H1 (cell line): ENCODE data around the gene MOK.
"Not testable (repeated sequence)": the region's sequence is repeated elsewhere in the genome, so short reads cannot be mapped to it uniquely, and the experiment has no call there.

ENCODE experiments used
- BRCA1 ChIP-seq: IDR thresholded peaks from 2 replicates; pipeline ENCODE4 v1.6.1; 2012; ENCODE audit warnings: low read depth, low read length, improper control_type of control experiment
- EZH2 ChIP-seq: fragments of 200-600 bp; sonication (generic); IDR thresholded peaks from 2 replicates; pipeline ENCODE4 v1.7.1; 2012; ENCODE audit warnings: low read depth, mild to moderate bottlenecking, moderate library complexity, low read length, inconsistent platforms; ENCODE audit not compliant: severe bottlenecking
- GTF2F1 ChIP-seq: IDR thresholded peaks from 2 replicates; pipeline ENCODE4 v1.6.1; 2012; ENCODE audit warnings: low read depth, low read length, improper control_type of control experiment, borderline replicate concordance
- POLR2AphosphoS5 ChIP-seq: IDR thresholded peaks from 2 replicates; pipeline ENCODE4 v1.6.1; 2011; ENCODE audit warnings: low read depth, low read length
- TF ChIP-seq, protein P1 (sequence below), 3 experiments: IDR thresholded peaks; 1 replicate in 2 of 3; 2 replicates in 1 of 3; pipeline versions ENCODE4 v1.5.1 to v1.6.1; 2011; ENCODE audit warnings: low read length in 3 of 3, mild to moderate bottlenecking in 3 of 3, inconsistent platforms in 2 of 3, low read depth in 1 of 3, moderate library complexity in 1 of 3; ENCODE audit not compliant: insufficient read depth in 1 of 3; ENCODE audit errors: control extremely low read depth in 1 of 3

DNA sequence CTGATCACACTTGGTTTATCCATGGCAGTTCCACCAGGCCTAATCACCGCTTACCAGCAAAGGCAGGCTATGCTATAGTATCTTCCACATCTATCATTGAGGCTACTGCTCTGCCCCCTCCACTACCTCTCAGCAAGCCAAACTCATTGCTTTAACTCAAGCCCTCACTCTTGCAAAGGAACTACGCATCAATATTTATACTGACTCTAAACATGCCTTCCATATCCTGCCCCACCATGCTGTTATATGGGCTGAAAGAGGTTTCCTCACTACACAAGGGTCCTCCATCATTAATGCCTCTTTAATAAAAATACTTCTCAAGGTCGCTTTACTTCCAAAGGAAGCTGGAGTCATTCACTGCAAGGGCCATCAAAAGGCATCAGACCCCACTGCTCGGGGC lies 61.2 kb downstream of the MOK start:
- not testable (repeated sequence) for TF ChIP-seq POLR2AphosphoS5, BRCA1, EZH2, GTF2F1
- TF ChIP-seq, protein P1, sequence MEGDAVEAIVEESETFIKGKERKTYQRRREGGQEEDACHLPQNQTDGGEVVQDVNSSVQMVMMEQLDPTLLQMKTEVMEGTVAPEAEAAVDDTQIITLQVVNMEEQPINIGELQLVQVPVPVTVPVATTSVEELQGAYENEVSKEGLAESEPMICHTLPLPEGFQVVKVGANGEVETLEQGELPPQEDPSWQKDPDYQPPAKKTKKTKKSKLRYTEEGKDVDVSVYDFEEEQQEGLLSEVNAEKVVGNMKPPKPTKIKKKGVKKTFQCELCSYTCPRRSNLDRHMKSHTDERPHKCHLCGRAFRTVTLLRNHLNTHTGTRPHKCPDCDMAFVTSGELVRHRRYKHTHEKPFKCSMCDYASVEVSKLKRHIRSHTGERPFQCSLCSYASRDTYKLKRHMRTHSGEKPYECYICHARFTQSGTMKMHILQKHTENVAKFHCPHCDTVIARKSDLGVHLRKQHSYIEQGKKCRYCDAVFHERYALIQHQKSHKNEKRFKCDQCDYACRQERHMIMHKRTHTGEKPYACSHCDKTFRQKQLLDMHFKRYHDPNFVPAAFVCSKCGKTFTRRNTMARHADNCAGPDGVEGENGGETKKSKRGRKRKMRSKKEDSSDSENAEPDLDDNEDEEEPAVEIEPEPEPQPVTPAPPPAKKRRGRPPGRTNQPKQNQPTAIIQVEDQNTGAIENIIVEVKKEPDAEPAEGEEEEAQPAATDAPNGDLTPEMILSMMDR (IDR thresholded peaks at IDR 0.05; ENCODE audit: control extremely low read depth in 1 of 3, insufficient read depth in 1 of 3, low read depth in 1 of 3, low read length in 3 of 3): not testable (repeated sequence)
